Breast epithelium (tissue), 4 donors: ENCODE measurements around the gene SPATA2. TPM values are rescaled to one million over a fixed set of nuclear protein-coding genes. Genes with fewer than 3 reads are reported as not detected.

Experiments
- DNase-seq, 2 donors: peaks; one replicate each; pipeline ENCODE4 v3.0.0-alpha.2; 2019; ENCODE audit warnings: low spot score in 2 of 2
- H3K27ac ChIP-seq, 2 donors: fragments of 200-600 bp; sonication (generic) in 1 of 2; one replicate each; pipeline ENCODE4 v1.5.1; 2016 to 2019; ENCODE audit warnings: mild to moderate bottlenecking in 1 of 2
- H3K27me3 ChIP-seq, 2 donors: fragments of 200-600 bp; sonication (generic) in 1 of 2; one replicate each; pipeline versions ENCODE4 v1.5.1 to v1.6.0; 2017 to 2019; ENCODE audit warnings: control low read depth in 1 of 2, mild to moderate bottlenecking in 1 of 2
- H3K36me3 ChIP-seq: fragments of 200-600 bp; one replicate; pipeline ENCODE4 v1.5.1; 2019
- H3K4me1 ChIP-seq, 2 donors: fragments of 200-600 bp; sonication (generic); one replicate each; pipeline ENCODE4 v1.5.1; 2016 to 2019; ENCODE audit warnings: control low read depth in 1 of 2
- H3K4me3 ChIP-seq, 3 donors: fragments of 200-600 bp; sonication (generic); 1 replicate in 2 of 3; 2 replicates in 1 of 3; pipeline ENCODE4 v1.5.1; 2016 to 2019; ENCODE audit warnings: mild to moderate bottlenecking in 3 of 3, moderate library complexity in 2 of 3
- H3K9me3 ChIP-seq, 2 donors: fragments of 200-600 bp; sonication (generic) in 1 of 2; one replicate each; pipeline ENCODE4 v1.5.1; 2016 to 2019; ENCODE audit warnings: control low read depth in 1 of 2
- POLR2A ChIP-seq: fragments of 450-650 bp; IDR thresholded peaks from one replicate; pipeline ENCODE4 v1.6.1; 2016; ENCODE audit warnings: antibody characterized with exemption, mild to moderate bottlenecking, moderate library complexity
- POLR2AphosphoS5 ChIP-seq, 3 donors: sonication (generic); formaldehyde crosslinking; IDR thresholded peaks; one replicate each; pipeline ENCODE4 v1.6.1; 2017; ENCODE audit warnings: antibody characterized with exemption in 3 of 3
- intact Hi-C: fragments of 100-400 bp; cut with DNase I; formaldehyde crosslinking; loops from one replicate; pipeline ENCODE4 v1.15.1; 2023; ENCODE audit warnings: low total_unique reads
- total RNA-seq, 3 donors: library from RNA; depleted of rRNA; stranded (reverse); fragments of >200 nt; gene quantifications; one replicate each; pipeline ENCODE4 v1.1.0, GENCODE V29; 2016
- TF ChIP-seq, protein P1 (sequence below), 3 donors: fragments of 450-650 bp; IDR thresholded peaks; one replicate each; pipeline ENCODE4 v1.5.1; 2016 to 2017; ENCODE audit warnings: antibody characterized with exemption in 3 of 3, mild to moderate bottlenecking in 3 of 3, moderate library complexity in 3 of 3

Gene SPATA2
- total RNA-seq, 3 donors from 2014 or later = 1.8 to 4.6 (median 4.0) TPM

DNA sequence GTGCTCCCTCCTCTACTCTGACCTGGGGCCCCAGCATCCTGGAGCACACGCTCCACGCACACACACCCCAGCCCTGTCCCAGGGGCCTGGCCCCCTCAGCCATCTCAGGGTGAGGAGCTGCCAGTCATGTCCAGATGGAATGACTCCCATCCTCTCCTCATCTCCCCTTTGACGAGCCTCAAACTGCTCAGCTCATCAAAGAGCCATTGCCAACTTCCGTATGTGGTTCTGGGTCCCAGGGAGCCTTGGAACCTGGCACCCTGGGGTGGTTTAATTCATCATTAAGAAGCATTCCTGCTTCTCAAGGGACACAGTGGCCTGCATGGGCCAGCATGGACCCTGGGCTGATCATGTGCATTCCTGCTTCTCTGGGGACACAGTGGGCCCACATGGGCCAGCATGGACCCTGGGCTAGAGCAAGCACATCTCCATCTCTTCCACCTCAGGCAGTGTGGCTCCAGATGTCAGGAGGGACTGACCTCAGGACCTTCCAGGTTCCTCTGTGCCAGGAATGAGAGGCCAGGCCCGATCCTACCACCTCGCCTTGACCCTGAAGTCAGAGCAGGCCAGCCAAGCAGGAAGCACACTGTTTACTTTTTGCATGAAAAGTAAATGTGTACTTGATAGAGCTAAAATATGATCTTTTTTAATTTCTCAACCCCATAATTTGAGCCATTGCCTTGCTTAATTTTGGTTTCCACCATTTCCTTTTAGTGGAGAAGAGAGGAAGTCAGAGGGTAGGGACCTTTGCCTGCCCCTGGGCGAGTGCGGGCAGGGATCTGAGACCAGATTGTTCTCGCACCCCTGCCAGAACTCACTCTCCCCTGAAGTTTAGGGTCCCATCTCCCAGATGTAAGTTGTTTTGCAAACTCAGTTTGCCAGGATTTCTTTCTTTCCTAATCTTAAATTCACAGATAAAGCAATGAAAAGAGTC, 26.1 kb downstream of the SPATA2 start:
- Histone ChIP-seq H3K4me1 (peaks cover 0 to 3% of the 10 kb centered on the region in 2 donors), H3K36me3 (no peaks in the 10 kb centered on the region), H3K4me3 (no peak overlapping the region), H3K27me3 (no peaks in the 10 kb centered on the region), H3K27ac (peak overlapping the region in 1 of 2 donors; percentile 22), H3K9me3 (no peaks in the 10 kb centered on the region)
- TF ChIP-seq POLR2AphosphoS5 (IDR thresholded peaks at IDR 0.05) = no peak
- TF ChIP-seq, protein P1, sequence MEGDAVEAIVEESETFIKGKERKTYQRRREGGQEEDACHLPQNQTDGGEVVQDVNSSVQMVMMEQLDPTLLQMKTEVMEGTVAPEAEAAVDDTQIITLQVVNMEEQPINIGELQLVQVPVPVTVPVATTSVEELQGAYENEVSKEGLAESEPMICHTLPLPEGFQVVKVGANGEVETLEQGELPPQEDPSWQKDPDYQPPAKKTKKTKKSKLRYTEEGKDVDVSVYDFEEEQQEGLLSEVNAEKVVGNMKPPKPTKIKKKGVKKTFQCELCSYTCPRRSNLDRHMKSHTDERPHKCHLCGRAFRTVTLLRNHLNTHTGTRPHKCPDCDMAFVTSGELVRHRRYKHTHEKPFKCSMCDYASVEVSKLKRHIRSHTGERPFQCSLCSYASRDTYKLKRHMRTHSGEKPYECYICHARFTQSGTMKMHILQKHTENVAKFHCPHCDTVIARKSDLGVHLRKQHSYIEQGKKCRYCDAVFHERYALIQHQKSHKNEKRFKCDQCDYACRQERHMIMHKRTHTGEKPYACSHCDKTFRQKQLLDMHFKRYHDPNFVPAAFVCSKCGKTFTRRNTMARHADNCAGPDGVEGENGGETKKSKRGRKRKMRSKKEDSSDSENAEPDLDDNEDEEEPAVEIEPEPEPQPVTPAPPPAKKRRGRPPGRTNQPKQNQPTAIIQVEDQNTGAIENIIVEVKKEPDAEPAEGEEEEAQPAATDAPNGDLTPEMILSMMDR (IDR thresholded peaks at IDR 0.05) = no peak
- TF ChIP-seq POLR2A = no peak
- DNase-seq = peak in 1 of 2 donors; percentile 45
- intact Hi-C loops = loop anchor here (2.0 kb wide), 1 partner anchor 336 kb away; no protein-coding TSS in a partner anchor

DNA sequence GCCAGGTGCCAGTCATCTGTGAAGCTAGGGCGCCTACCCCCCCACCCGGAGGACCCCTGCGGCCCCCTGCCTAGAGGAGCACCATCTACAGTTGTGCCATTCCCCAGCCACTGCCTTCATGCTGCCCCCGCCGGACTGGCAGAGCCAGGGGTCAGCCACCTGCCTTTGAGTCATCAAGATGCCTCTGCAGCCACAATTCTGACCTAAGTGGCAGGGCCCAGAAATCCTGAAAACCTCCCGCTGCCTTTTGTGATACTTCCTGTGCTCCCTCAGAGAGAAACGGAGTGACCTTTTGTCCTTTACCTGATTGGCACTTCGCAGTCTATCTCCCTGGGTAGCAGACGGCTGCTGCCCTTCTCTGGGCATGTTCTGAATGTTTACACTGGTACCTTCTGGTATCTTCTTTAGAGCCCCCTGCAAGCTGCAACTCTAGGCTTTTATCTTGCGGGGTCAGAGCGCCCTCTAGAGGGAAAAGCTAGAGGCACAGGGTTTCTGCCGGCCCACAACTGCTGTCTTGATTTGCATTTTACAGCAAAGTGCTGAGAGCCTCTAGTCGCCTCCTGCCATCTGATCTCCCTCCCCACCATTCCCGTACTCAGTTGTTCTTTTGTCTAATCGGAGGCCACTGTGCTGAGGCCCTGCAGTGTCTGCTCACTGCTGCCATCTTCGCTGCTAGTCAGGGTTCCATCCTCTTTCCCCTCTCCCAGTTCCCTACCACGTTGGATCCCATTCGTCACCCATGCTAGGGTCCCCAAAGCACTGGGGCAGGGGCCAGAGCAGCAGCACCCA, 26.9 kb downstream of the SPATA2 start:
- TF ChIP-seq, protein P1 (IDR thresholded peaks at IDR 0.05) = peak; percentile 9 to 65 (median 58)
- TF ChIP-seq POLR2A (no peak), POLR2AphosphoS5 (IDR thresholded peaks at IDR 0.05) (no peak)
- peak in 1 of 2 donors; percentile 50 for DNase-seq
- intact Hi-C loops = loop anchor here (2.0 kb wide), 1 partner anchor 336 kb away; no protein-coding TSS in a partner anchor
- Histone ChIP-seq H3K36me3 (peaks cover 5% of the 10 kb centered on the region), H3K27ac (peak overlapping the region in 1 of 2 donors; percentile 84), H3K9me3 (no peaks in the 10 kb centered on the region), H3K4me3 (no peak overlapping the region), H3K4me1 (peaks cover 0 to 3% of the 10 kb centered on the region in 2 donors), H3K27me3 (no peaks in the 10 kb centered on the region)

DNA sequence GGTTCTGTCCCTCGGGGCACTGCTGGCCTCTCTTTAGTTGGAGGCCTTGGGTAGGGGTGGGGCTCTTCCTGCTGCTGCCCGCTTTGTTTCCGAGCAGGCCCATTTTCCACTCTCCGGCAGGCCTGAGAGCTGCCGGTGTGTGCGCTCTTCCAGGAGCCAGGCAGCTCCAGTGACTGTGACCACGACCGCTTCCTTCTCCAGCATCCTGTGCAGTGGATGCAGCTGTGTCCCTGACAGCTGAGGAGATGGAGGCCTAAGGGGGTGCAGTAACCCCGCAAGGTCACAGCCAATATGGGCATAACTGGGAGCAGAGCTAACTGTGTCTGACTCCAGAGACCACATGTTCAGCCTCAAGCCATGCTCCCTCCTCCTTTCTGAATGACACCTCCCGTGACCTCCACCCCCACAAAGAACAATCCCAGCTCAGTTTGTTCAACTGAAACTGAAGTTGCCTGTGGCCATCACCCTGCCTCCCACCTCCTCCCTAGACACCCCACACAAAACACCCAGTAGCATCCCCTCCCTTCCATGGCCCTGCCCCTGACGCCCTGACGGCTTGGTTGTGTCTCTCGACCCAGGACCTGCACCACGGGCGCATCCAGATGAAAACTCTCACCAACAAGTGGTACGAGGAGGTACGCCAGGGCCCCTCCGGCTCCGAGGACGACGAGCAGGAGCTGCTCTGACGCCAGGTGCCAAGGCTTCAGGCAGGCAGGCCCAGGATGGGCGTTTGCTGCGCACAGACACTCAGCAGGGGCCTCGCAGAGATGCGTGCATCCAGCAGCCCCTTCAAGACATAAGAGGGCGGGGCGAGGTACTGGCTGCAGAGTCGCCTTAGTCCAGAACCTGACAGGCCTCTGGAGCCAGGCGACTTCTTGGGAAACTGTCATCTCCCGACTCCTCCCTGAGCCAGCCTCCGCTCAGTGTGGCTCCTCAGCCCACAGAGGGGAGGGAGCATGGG, 27.8 kb downstream of the SPATA2 start:
- TF ChIP-seq POLR2AphosphoS5 (IDR thresholded peaks at IDR 0.05) = no peak
- TF ChIP-seq, protein P1 (IDR thresholded peaks at IDR 0.05) = no peak
- no peak for TF ChIP-seq POLR2A
- peak in 1 of 2 donors; percentile 47 for DNase-seq
- Histone ChIP-seq H3K36me3 (peaks cover 5% of the 10 kb centered on the region), H3K4me3 (no peak overlapping the region), H3K27me3 (no peaks in the 10 kb centered on the region), H3K4me1 (peaks cover 0 to 3% of the 10 kb centered on the region in 2 donors), H3K27ac (peak overlapping the region; percentile 55 to 84), H3K9me3 (no peaks in the 10 kb centered on the region)
- intact Hi-C loops = loop anchor here (2.0 kb wide), 1 partner anchor 335 kb away; no protein-coding TSS in a partner anchor

DNA sequence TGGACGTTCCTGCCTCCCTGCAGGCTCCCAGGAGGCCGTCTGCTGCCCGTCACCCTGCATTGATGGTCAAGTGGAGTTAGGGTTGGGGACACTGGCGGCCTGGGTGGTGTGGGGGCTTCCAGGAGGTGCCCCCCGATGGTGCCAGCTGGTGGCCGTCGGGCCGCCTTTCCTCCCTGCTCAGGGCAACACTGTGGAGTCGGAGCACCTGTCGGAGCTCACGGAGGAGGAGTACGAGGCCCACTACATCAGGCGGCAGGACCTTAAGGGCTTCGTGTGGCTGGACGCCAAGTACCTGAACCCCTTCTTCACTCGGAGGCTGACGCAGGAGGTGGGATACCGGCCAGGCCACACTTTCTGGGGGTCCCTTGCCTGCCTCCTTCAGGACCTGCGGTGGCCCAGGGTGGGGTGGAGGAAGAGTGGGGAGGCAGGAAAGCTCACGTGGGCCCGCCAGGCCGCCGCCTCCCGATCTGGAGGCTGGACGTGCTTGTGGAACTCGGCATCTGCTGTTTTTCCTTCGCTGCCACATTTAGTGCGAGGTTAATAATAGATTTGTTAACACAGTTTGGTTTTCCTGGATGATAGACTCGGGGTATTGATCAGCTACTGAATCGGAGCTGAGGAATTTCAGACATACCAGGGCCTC, 28.6 kb downstream of the SPATA2 start:
- DNase-seq = no peak
- Histone ChIP-seq H3K4me3 (no peak overlapping the region), H3K36me3 (peaks cover 5% of the 10 kb centered on the region), H3K4me1 (peaks cover 0 to 3% of the 10 kb centered on the region in 2 donors), H3K9me3 (no peaks in the 10 kb centered on the region), H3K27me3 (no peaks in the 10 kb centered on the region), H3K27ac (peak overlapping the region; percentile 55 to 84)
- intact Hi-C loops = no loop called here
- no peak for TF ChIP-seq POLR2AphosphoS5 (IDR thresholded peaks at IDR 0.05)
- TF ChIP-seq, protein P1 (IDR thresholded peaks at IDR 0.05) = no peak
- TF ChIP-seq POLR2A = no peak
